PC-9 (cell line): ENCODE results near the gene VCAN.

ENCODE experiments used
- CTCF ChIP-seq: fragments of 200-600 bp; sonication (generic); conservative IDR thresholded peaks from 2 replicates; pipeline ENCODE4 v1.6.1; 2017; ENCODE audit warnings: mixed run types, antibody characterized with exemption, mild to moderate bottlenecking, moderate library complexity
- EZH2 ChIP-seq: fragments of 200-600 bp; sonication (generic); IDR thresholded peaks from 2 replicates; pipeline ENCODE4 v1.8.0; 2017; ENCODE audit warnings: antibody characterized with exemption, low read depth

- TF ChIP-seq CTCF: no peak
- TF ChIP-seq EZH2: no peak
Observed at GRCh38 chr5:83528439-83528769, 56.9 kb downstream of the VCAN start.
